Spleen (tissue), 11 donors: Measurements from ENCODE around the gene PDE4DIP. TPM values are rescaled to one million over a fixed set of nuclear protein-coding genes. Genes with fewer than 3 reads are reported as not detected.
"Not testable (repeated sequence)": the region's sequence is repeated elsewhere in the genome, so short reads cannot be mapped to it uniquely, and the experiment has no call there.

ENCODE experiments used
- DNase-seq: peaks from one replicate; pipeline ENCODE4 v3.0.0-alpha.2; 2020
- H3K27ac ChIP-seq, 8 donors: fragments of 200-600 bp; sonication (generic) in 7 of 8; 1 replicate in 4 of 8; 2 replicates in 4 of 8; pipeline versions ENCODE4 v1.5.0 to v1.8.0; 2016 to 2021; ENCODE audit warnings: inconsistent platforms in 4 of 8, mild to moderate bottlenecking in 4 of 8, moderate library complexity in 1 of 8
- H3K27me3 ChIP-seq, 7 donors: fragments of 200-600 bp; sonication (generic) in 6 of 7; replicated peaks in 1 of 7; 1 replicate in 4 of 7; 2 replicates in 3 of 7; pipeline versions ENCODE4 v1.5.0 to v1.8.0; 2016 to 2021; ENCODE audit warnings: inconsistent platforms in 3 of 7, mild to moderate bottlenecking in 1 of 7
- H3K36me3 ChIP-seq, 6 donors: fragments of 200-600 bp; sonication (generic) in 5 of 6; 1 replicate in 4 of 6; 2 replicates in 2 of 6; pipeline versions ENCODE4 v1.5.0 to v1.8.0; 2016 to 2021; ENCODE audit warnings: inconsistent platforms in 2 of 6
- H3K4me1 ChIP-seq, 6 donors: fragments of 200-600 bp; sonication (generic) in 5 of 6; 1 replicate in 3 of 6; 2 replicates in 3 of 6; pipeline versions ENCODE4 v1.5.0 to v1.8.0; 2016 to 2021; ENCODE audit warnings: inconsistent platforms in 3 of 6
- H3K4me3 ChIP-seq, 8 donors: fragments of 200-600 bp; sonication (generic) in 7 of 8; 1 replicate in 4 of 8; 2 replicates in 4 of 8; pipeline versions ENCODE4 v1.5.0 to v1.8.0; 2016 to 2021; ENCODE audit warnings: inconsistent platforms in 4 of 8, mild to moderate bottlenecking in 4 of 8, moderate library complexity in 2 of 8
- H3K9me3 ChIP-seq, 8 donors: fragments of 200-600 bp; sonication (generic) in 7 of 8; 1 replicate in 4 of 8; 2 replicates in 4 of 8; pipeline versions ENCODE4 v1.5.0 to v1.8.0; 2016 to 2021; ENCODE audit warnings: inconsistent platforms in 4 of 8
- WGBS, 5 donors: extraction: QIAGEN DNeasy Blood & Tissue Kit in 3 of 5; methylation state at CpG; one replicate each; pipeline versions ENCODE4 v1.1.5 to v1.1.7; 2013 to 2018; 5-methylcytosine and 5-hydroxymethylcytosine counted together
- intact Hi-C: fragments of 100-400 bp; cut with DNase I; formaldehyde crosslinking; loops from one replicate; pipeline ENCODE4 v1.15.0; 2023; ENCODE audit warnings: low total_unique reads
- polyA plus RNA-seq, 3 donors: library from polyadenylated mRNA; stranded (reverse); fragments of 200-250 nt; gene quantifications; one replicate each; pipeline ENCODE4 v1.2.1, GENCODE V29; 2013
- total RNA-seq, 7 donors: library from RNA; depleted of rRNA in 3 of 7; stranded (reverse); fragments of >200 nt in 3 of 7; fragmentation: NEBNext Ultra II Directional in 4 of 7; extraction: Animal tissue kit (Norgen Biotek cat#: 25700) in 4 of 7; gene quantifications; one replicate each; pipeline versions ENCODE4 v1.1.0 to v1.2.1, GENCODE V29; 2016 to 2021
- donor health status: healthy with polysubstance abuse.
- donor health status: DM: no; HTN: no; CAD: no; lungs with moderate emphysema.
- donor health status: DM: no; HTN: no; CAD: no.
- donor health status: Bipolar disorder and iron deficiency.
- donor health status: healthy.
- donor health status: DM: no; HTN: no; CAD: no.
- donor health status: DM: yes; HTN: yes; CAD: no.

PDE4DIP gene
- total and polyA plus RNA-seq, 10 donors: 10.1 to 91.3 (median 44.8) TPM

GRCh38 chr1:148869634-148869961, 25.4 kb downstream of the PDE4DIP start:
- not testable (repeated sequence) for H3K27me3 ChIP-seq, H3K4me3 ChIP-seq
- 17% methylated on average over 1 of the region's 1 CpG; no CpG with 5 or more reads in 4 of the 5 donors for WGBS, 5 donors

DNA sequence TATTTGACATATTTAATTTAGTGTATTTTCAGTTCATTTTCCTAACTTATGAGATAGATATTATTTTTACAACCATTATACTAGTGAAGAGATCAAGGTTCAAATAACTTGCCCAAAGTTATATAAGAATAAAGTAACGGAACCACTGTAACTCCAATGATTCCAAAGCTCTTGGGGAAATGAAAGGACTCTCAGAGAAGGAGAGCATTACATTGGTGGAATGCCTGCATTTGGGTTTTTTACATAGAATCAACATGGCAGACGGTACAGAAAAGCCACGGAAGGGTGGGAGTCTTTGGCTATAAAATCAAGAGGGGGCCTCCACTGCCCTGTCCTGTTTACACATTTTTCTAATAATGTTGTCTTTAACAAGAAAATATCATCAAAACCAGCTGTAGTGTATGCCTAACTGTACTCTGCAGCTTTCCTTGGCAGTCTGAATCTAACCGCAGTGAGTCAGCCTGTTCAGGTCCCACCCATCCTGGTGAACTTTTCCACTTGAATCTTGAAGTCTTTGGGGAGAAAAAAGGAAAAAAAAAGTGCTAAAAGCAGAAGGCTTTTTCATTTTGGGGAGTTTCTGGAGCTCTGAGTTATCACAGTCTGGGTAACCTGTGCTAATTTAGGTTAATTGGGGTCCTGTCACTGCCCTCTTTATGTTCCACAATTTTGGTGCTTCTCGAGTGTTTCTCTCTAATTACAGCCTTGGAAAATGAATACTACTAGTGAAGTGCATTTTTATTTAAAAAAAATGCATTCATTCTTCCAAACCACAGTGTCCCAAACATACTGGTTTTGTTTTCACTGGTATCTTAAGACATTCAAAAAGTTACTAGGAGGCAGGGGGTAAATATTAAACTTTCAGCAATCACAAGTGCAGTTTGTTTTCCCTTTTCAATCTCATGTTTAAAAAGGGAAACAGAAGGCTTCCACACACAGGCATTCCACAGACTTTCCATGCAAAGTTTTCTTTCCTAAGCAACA, 30.5 kb downstream of the PDE4DIP start:
- H3K4me3 ChIP-seq, intact Hi-C loops, H3K4me1 ChIP-seq, H3K36me3 ChIP-seq, H3K27ac ChIP-seq, H3K27me3 ChIP-seq, H3K9me3 ChIP-seq, DNase-seq: not testable (repeated sequence)
- 44 to 60% (median 50%) methylated on average over 1 of the region's 5 CpGs; no CpG with 5 or more reads in 2 of the 5 donors for WGBS, 5 donors

More at GRCh38 chr1:148869634-148869961, 25.4 kb downstream of the PDE4DIP start:
- H3K4me1 ChIP-seq, H3K27ac ChIP-seq, DNase-seq, H3K9me3 ChIP-seq, intact Hi-C loops, H3K36me3 ChIP-seq: not testable (repeated sequence)

DNA sequence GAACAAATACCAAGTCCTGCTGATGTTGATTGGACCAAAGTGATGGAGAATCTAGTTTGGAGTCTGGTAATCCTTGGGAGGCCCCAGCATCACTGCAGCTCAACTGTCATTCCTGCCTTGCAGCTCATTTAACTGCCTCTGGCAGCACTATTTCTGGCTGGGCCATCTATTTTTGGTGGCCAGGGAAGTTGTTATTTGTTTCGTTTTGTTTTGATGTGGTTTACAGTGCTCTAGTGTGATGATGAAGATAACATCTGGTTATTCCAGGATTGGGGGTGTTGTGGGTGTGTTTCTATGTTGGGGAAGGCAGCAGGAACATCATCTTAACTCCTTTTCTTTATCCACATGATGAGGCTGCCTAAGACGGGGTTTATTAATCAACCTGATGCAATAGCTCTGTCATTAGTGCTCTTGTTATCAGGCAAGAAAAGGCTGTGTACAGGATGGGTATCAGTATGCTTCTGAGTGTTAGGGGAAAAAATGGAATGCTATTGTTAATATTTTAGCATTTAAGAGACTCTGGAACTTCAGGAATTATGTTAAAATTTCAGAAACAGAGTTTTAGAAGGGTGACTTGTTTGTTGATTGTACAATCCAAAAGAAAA, 35.7 kb downstream of the PDE4DIP start:
- H3K27me3 ChIP-seq, H3K4me1 ChIP-seq, DNase-seq, H3K27ac ChIP-seq, H3K36me3 ChIP-seq, H3K9me3 ChIP-seq, H3K4me3 ChIP-seq, intact Hi-C loops: not testable (repeated sequence)
- WGBS, 5 donors: no CpG with 5 or more reads among the region's 2 CpGs

DNA sequence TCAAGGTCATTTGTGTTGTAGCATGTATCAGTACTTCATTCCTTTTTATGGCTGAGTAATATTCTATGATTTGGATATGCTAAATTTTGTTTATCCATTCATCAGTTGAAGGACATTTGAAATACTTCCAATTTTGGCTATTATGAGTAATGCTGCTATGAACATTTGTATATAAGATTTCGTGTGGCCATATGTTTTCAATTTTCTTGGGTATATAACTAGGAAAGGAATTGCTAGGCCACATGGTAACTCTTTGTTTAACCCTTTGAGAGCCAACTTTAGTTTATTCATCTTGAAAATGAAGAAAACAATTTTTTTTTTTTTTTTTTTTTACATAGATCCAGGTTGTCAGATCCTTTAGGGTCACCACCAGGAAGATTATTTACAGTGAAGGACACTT, 37.0 kb downstream of the PDE4DIP start:
- H3K36me3 ChIP-seq, H3K4me1 ChIP-seq, intact Hi-C loops, H3K9me3 ChIP-seq, H3K27me3 ChIP-seq, DNase-seq, H3K27ac ChIP-seq, H3K4me3 ChIP-seq: not testable (repeated sequence)
- WGBS, 5 donors: no CpG with 5 or more reads among the region's 1 CpG

GRCh38 chr1:148885219-148885618, 41.0 kb downstream of the PDE4DIP start:
- H3K9me3 ChIP-seq, H3K4me3 ChIP-seq, H3K4me1 ChIP-seq, intact Hi-C loops, DNase-seq, H3K27me3 ChIP-seq, H3K36me3 ChIP-seq, H3K27ac ChIP-seq: not testable (repeated sequence)
- 13 to 53% (median 14%) methylated on average over 2 to 3 of the region's 4 CpGs for WGBS, 5 donors

GRCh38 chr1:148886293-148886692, 42.1 kb downstream of the PDE4DIP start:
- H3K36me3 ChIP-seq, H3K4me3 ChIP-seq, H3K4me1 ChIP-seq, H3K27me3 ChIP-seq, intact Hi-C loops, H3K27ac ChIP-seq, DNase-seq, H3K9me3 ChIP-seq: not testable (repeated sequence)
- no CpG with 5 or more reads among the region's 4 CpGs for WGBS, 5 donors

DNA sequence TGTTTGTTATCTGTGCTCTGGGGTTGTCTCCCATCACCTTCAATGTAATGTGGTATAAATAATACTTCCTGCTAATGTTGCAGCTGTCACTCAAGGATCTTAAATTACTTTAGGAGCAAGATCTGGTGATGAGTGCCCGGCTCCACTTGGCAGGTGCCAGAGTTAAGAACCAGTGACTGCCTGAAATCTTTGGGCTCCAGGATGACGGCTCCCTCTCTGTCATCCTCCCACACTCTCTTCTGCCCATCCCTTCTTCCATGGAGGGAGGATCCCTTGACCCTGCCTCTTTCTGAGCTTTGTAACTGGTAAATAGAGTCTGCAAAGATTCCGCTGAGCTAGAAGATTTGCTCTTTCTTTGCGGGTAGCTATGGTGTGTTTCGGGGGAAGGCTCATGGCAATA, 44.4 kb downstream of the PDE4DIP start:
- DNase-seq, H3K4me3 ChIP-seq, H3K4me1 ChIP-seq, H3K27me3 ChIP-seq, H3K27ac ChIP-seq, intact Hi-C loops, H3K36me3 ChIP-seq, H3K9me3 ChIP-seq: not testable (repeated sequence)
- no CpG with 5 or more reads among the region's 5 CpGs for WGBS, 5 donors

DNA sequence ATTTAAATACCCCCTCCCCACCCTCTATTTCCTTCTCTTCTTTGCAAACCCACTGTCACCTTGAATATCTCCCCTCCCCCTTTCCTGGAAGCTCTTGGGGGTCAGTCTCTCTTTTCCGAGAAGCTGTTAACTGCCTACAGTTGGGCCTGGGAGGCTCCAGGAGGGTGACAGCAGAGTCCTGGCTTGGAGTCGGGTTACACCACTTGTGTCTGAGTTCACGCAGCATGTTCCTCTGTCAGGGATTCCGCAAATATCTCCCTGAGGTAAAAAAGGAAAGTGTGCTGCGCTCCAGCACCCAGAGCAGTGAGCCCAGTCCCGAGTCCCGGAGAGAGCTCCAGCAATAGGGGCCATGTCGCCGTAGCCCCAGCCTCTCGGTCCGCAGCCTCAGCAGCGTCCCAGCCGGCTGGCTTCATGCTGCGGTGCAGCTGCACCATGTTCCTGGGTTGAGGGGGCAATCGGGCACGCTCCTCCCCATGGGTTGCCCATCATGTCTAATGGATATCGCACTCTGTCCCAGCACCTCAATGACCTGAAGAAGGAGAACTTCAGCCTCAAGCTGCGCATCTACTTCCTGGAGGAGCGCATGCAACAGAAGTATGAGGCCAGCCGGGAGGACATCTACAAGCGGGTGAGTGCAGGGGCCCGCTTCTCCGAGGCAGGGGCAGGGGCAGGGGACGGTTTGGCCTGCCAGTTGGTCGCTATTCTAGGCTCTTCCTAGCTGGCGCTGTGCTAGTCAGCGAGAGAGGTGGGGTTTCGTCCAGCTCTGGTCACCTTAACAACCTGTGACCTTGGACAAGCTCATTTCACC, 45.2 kb downstream of the PDE4DIP start:
- H3K27ac ChIP-seq, H3K4me1 ChIP-seq, H3K9me3 ChIP-seq, H3K36me3 ChIP-seq, H3K27me3 ChIP-seq, H3K4me3 ChIP-seq, intact Hi-C loops: not testable (repeated sequence)
- WGBS, 5 donors: 81% methylated on average over 10 of the region's 28 CpGs; no CpG with 5 or more reads in 4 of the 5 donors
- peak; percentile 7 for DNase-seq

DNA sequence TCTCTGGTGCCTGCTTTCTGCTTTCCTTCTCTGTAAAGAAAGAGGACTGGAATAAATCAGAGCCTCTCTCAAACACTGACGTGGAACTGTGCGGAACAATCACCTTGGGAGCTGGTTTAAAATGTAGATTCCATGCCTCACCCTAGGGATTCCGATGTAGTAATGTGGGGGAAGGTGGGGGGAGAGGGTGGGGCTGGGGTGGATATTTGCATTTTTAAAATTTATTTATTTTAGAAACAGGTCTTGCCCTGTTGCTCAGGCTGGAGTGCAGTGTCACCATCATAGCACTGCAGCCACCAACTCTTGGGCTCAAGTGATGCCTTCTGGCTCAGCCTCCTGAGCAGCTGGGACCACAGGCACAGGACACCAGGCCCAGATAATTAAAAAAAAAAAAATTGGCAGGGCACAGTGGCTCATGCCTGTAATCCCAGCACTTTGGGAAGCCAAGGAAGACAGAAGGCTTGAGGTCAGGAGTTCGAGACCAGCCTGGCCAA, 45.9 kb downstream of the PDE4DIP start:
- H3K4me1 ChIP-seq, H3K27me3 ChIP-seq, H3K27ac ChIP-seq, H3K36me3 ChIP-seq, H3K9me3 ChIP-seq, intact Hi-C loops, DNase-seq, H3K4me3 ChIP-seq: not testable (repeated sequence)
- WGBS, 5 donors: no CpG with 5 or more reads among the region's 4 CpGs

- H3K27ac ChIP-seq, H3K36me3 ChIP-seq, DNase-seq, H3K4me3 ChIP-seq, intact Hi-C loops, H3K4me1 ChIP-seq, H3K9me3 ChIP-seq, H3K27me3 ChIP-seq: not testable (repeated sequence)
- no CpG with 5 or more reads among the region's 5 CpGs for WGBS, 5 donors
Measured at GRCh38 chr1:148894360-148895352, 50.4 kb downstream of the PDE4DIP start.
